Lower lobe of right lung (tissue), 2 donors: Measurements from ENCODE around the gene NAIF1. TPM values are rescaled to one million over a fixed set of nuclear protein-coding genes. Genes with fewer than 3 reads are reported as not detected.

Source experiments
- ATAC-seq, 2 donors: fragments of 200-7000 bp; cut with Tn5 transposase; one replicate each; pipeline ENCODE4 v1.9.1; 2020 to 2022; ENCODE audit warnings: mild to moderate bottlenecking in 2 of 2, moderate library complexity in 2 of 2
- DNase-seq: peaks from one replicate; pipeline ENCODE4 v3.0.0-alpha.2; 2020
- H3K27ac ChIP-seq: fragments of 200-600 bp; one replicate; pipeline ENCODE4 v1.8.0; 2022
- H3K27me3 ChIP-seq: fragments of 200-600 bp; one replicate; pipeline ENCODE4 v1.8.0; 2022; ENCODE audit warnings: low read depth
- H3K36me3 ChIP-seq: fragments of 200-600 bp; one replicate; pipeline ENCODE4 v1.8.0; 2022; ENCODE audit warnings: mild to moderate bottlenecking
- H3K4me1 ChIP-seq: fragments of 200-600 bp; one replicate; pipeline ENCODE4 v1.8.0; 2022
- H3K4me3 ChIP-seq: fragments of 200-600 bp; one replicate; pipeline ENCODE4 v1.8.0; 2022; ENCODE audit warnings: mild to moderate bottlenecking
- H3K9me3 ChIP-seq: fragments of 200-600 bp; one replicate; pipeline ENCODE4 v1.8.0; 2022
- CTCF ChIP-seq: fragments of 200-600 bp; IDR thresholded peaks from one replicate; pipeline ENCODE4 v1.8.0; 2022; ENCODE audit warnings: antibody characterized with exemption, mild to moderate bottlenecking
- intact Hi-C: fragments of 100-400 bp; cut with DNase I; formaldehyde crosslinking; loops from one replicate; pipeline ENCODE4 v1.11.0; 2022
- total RNA-seq: library from RNA; stranded (reverse); fragmentation: NEBNext Ultra II Directional; extraction: Animal tissue kit (Norgen Biotek cat#: 25700); gene quantifications from one replicate; pipeline ENCODE4 v1.2.1, GENCODE V29; 2021
- donor health status: DM: no; HTN: yes; CAD: no; lungs with severe emphysema.

The NAIF1 gene
- total RNA-seq, 1 donor from 2014 or later: 11.3 TPM

DNA sequence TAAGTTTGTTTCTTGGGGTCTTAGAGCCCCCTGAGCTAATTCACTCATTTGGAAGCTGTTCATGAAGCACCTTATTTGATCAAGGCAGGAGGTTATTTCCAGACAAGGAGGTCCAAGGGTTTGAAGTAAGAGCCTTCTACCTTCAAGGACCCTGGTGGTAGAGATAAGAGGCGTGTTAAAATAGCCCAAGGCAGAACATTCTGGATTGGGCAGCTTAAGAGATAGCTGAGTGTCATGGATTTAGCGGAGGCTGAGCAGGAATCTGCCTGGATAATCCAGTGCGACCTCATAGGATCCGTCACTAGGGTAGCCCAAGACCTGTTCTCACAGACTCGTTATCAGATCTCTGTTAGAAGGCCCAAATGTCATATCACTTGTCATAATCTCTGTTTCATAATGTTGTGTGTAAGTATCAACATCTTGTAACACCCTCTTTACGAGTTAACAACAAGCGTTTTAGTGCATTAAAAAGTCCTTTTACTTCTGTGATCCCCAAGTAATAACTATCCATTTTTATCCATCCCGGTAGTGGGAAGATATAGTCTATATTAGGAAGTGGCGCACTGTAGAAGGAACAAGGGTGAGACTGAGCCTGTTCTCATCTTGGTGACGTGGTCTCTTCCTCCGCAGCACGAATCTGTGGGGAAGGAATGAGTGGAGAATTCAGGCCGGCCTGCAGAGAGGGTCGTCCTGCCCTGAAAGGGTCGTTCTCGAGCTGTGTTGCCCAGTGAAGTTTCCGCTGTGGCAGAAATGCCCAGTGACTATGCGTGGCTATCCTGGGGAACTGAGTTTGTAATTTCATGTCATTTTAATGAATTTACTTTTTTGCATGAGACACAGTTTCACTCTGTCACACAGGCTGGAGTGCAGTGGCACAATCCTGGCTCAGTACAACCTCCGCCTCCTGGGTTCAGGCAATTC, 29.8 kb upstream of the NAIF1 start:
- peak overlapping the region; percentile 95 for H3K27ac ChIP-seq

GRCh38 chr9:128094950-128095544, 27.9 kb upstream of the NAIF1 start:
- no peaks in the 10 kb centered on the region for H3K9me3 ChIP-seq
- intact Hi-C loops: no loop called here
- DNase-seq (peak; percentile 32), ATAC-seq (no peak)
- TF ChIP-seq CTCF: no peak
- no peaks in the 10 kb centered on the region for H3K27me3 ChIP-seq
- no peaks in the 10 kb centered on the region for H3K36me3 ChIP-seq
- H3K27ac ChIP-seq: peak overlapping the region; percentile 95
- H3K4me3 ChIP-seq: no peak overlapping the region
- peaks cover 87% of the 10 kb centered on the region for H3K4me1 ChIP-seq

More for the DNA sequence above, 29.8 kb upstream of the NAIF1 start:
- Histone ChIP-seq H3K4me3 (no peak overlapping the region), H3K27me3 (no peaks in the 10 kb centered on the region), H3K9me3 (no peaks in the 10 kb centered on the region), H3K4me1 (peaks cover 94% of the 10 kb centered on the region), H3K36me3 (peaks cover 10% of the 10 kb centered on the region)
- peak; percentile 42 for DNase-seq
- intact Hi-C loops: no loop called here
- no peak for ATAC-seq
- no peak for TF ChIP-seq CTCF

DNA sequence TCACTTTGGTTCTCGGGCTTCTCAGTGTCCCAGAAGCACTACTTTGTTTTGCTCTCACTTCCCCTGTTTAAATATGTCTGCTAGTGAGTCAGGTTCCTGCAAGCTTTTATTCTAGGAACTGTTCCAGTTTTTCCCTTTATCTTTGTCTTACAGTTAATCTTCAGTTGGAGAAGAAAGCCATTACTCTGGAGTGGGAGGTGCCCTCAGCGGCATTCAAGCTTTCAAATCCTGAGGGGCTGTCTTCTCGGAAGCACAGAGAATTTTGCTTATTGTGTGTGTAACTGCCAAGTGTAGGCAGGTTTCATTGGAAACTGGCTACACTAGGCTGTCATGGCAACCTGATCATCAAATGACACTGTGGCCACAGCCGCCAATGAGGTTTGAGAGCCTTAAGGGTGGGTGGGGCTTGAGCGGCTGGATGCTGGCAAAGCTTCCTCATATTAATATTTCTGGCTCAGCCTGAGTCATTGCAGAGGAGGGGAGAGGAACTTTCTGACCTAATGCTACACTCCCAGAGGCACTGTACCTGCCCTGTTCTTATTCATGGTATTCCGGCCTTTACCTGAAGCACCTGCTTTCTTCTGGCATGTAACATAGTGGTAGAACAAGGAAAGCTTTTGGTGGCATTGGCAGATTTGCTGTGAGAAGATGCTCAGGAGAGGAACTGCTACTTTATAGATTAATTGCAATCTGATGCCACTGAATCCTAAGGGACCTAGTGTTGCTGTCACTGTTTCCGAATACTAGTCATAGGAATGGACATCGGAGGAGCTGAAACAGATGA, 27.2 kb upstream of the NAIF1 start:
- H3K9me3 ChIP-seq: no peaks in the 10 kb centered on the region
- peak overlapping the region; percentile 95 for H3K27ac ChIP-seq
- no peak for TF ChIP-seq CTCF
- no peaks in the 10 kb centered on the region for H3K36me3 ChIP-seq
- peaks cover 81% of the 10 kb centered on the region for H3K4me1 ChIP-seq
- no peaks in the 10 kb centered on the region for H3K27me3 ChIP-seq
- DNase-seq: peak; percentile 93
- H3K4me3 ChIP-seq: peak overlapping the region; percentile 27
- intact Hi-C loops: no loop called here
- peak; percentile 84 to 87 for ATAC-seq

GRCh38 chr9:128093011-128093410, 25.9 kb upstream of the NAIF1 start:
- no peak for TF ChIP-seq CTCF
- Histone ChIP-seq H3K9me3 (no peaks in the 10 kb centered on the region), H3K4me1 (peaks cover 87% of the 10 kb centered on the region), H3K36me3 (no peaks in the 10 kb centered on the region), H3K27ac (peak overlapping the region; percentile 95), H3K27me3 (no peaks in the 10 kb centered on the region), H3K4me3 (no peak overlapping the region)
- ATAC-seq (no peak), DNase-seq (no peak)
- intact Hi-C loops: no loop called here

DNA sequence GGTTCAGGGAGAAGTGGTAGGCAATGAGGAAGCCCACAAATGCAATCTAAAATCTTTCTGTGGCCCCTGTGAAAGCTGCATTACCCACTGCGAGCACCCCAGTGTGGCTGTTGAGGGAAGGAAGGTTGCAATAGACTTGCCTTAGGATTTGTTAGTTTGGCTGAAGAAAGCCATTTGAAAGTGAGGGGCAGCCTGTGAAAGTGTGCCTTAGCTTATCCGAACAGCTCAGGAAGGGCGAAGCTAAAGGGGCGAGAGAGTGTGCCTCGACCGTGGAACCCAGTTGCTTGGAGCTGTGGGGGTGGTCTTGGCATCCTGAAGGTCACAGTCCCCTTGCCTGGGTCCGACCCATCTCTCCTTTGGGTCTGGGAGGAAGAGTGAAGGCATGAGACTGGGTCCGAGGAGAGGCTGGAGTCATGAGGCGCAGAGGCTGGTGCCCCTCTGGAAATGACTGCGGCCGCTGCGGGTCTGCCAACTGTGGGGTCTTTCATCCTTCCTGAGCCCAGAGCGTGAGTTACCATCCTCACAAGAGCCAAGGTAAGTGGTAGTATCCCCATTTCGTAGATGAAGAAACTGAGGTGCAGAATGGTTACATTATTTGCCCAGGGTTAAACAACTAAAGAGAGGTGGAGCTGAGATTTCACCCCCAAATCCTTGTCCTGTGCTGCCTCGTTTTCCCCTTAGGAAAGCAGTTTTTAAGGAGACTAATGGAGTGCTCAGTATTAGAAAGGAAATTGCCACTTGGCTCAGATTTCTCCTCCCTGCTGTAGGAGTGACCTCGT, 25.3 kb upstream of the NAIF1 start:
- Histone ChIP-seq H3K36me3 (no peaks in the 10 kb centered on the region), H3K4me1 (peaks cover 83% of the 10 kb centered on the region), H3K4me3 (no peak overlapping the region), H3K27me3 (no peaks in the 10 kb centered on the region), H3K27ac (peak overlapping the region; percentile 95), H3K9me3 (no peaks in the 10 kb centered on the region)
- no peak for TF ChIP-seq CTCF
- intact Hi-C loops: no loop called here
- ATAC-seq (no peak), DNase-seq (no peak)
